SJCRH30 (cell line): ENCODE results near the gene UFC1. TPM values are rescaled to one million over a fixed set of nuclear protein-coding genes. Genes with fewer than 3 reads are reported as not detected.

Source experiments
- DNase-seq, 2 experiments: peaks; one replicate each; pipeline ENCODE4 v3.0.0-alpha.2; 2015 to 2020
- H3K27ac ChIP-seq: fragments of 250-450 bp; sonication (Bioruptor Pico); 2 replicates; pipeline ENCODE4 v1.5.1; 2020; ENCODE audit warnings: mild to moderate bottlenecking, moderate library complexity
- H3K27me3 ChIP-seq: fragments of 250-450 bp; sonication (Bioruptor Pico); 2 replicates; pipeline ENCODE4 v1.5.1; 2020; ENCODE audit warnings: mild to moderate bottlenecking, moderate library complexity
- H3K36me3 ChIP-seq: fragments of 250-450 bp; sonication (Bioruptor Pico); 2 replicates; pipeline ENCODE4 v1.5.1; 2020; ENCODE audit warnings: mild to moderate bottlenecking, moderate library complexity
- H3K4me1 ChIP-seq: fragments of 250-450 bp; sonication (Bioruptor Pico); 2 replicates; pipeline ENCODE4 v1.5.1; 2020; ENCODE audit warnings: mild to moderate bottlenecking, moderate library complexity
- H3K4me3 ChIP-seq: fragments of 250-450 bp; sonication (Bioruptor Pico); 2 replicates; pipeline ENCODE4 v1.5.1; 2020; ENCODE audit warnings: mild to moderate bottlenecking, moderate library complexity
- H3K9me3 ChIP-seq: fragments of 250-450 bp; sonication (Bioruptor Pico); replicated peaks from 2 replicates; pipeline ENCODE4 v1.5.1; 2020; ENCODE audit warnings: mild to moderate bottlenecking, moderate library complexity
- total RNA-seq: library from RNA; depleted of rRNA; stranded (reverse); fragments of >200 nt; shearing (Covaris generic); gene quantifications from 2 replicates; pipeline ENCODE4 v1.2.3, GENCODE V29; 2014

Gene UFC1
- total RNA-seq, 1 experiment from 2014 or later, result 51.6 TPM

- H3K27ac ChIP-seq, result peak within 1 kb of the TSS; percentile 87
- peak within 1 kb of the TSS; percentile 79 for H3K4me3 ChIP-seq
- no peaks in the 10 kb centered on the region; the same call in 1 of the 2 replicates for H3K4me1 ChIP-seq
- DNase-seq, result peak; percentile 89 to 93
- no peaks in the 10 kb centered on the region for H3K9me3 ChIP-seq
- H3K36me3 ChIP-seq, result no peaks in the 10 kb centered on the region
- no peaks in the 10 kb centered on the region for H3K27me3 ChIP-seq
These were observed 5.5 kb downstream of the UFC1 start, which contains the start of gene USP21 for GRCh38 chr1:161159087-161159912. TSS of gene USP21 (plus strand) at chr1:161159500. CDS start at chr1:161160641, 1,141 bp downstream.

- no peak for DNase-seq
- Histone ChIP-seq H3K4me3 (peak overlapping the region; percentile 79), H3K9me3 (no peaks in the 10 kb centered on the region), H3K27me3 (no peaks in the 10 kb centered on the region), H3K4me1 (no peaks in the 10 kb centered on the region; the same call in 1 of the 2 replicates), H3K27ac (peak overlapping the region; percentile 87), H3K36me3 (no peaks in the 10 kb centered on the region)
These were observed 6.1 kb downstream of the UFC1 start for GRCh38 chr1:161159913-161160243.

- Histone ChIP-seq H3K9me3 (no peaks in the 10 kb centered on the region), H3K4me1 (no peaks in the 10 kb centered on the region; the same call in 1 of the 2 replicates), H3K4me3 (no peak overlapping the region), H3K27me3 (no peaks in the 10 kb centered on the region), H3K36me3 (no peaks in the 10 kb centered on the region), H3K27ac (no peak overlapping the region)
- no peak for DNase-seq
These were observed 6.9 kb downstream of the UFC1 start for GRCh38 chr1:161160671-161161145.

GRCh38 chr1:161161652-161162051 is 7.9 kb downstream of the UFC1 start:
- H3K4me1 ChIP-seq, result no peaks in the 10 kb centered on the region; the same call in 1 of the 2 replicates
- no peak overlapping the region for H3K27ac ChIP-seq
- H3K4me3 ChIP-seq, result no peak overlapping the region
- H3K27me3 ChIP-seq, result no peaks in the 10 kb centered on the region
- no peaks in the 10 kb centered on the region for H3K9me3 ChIP-seq
- H3K36me3 ChIP-seq, result no peaks in the 10 kb centered on the region
- DNase-seq, result no peak

- no peak for DNase-seq
- Histone ChIP-seq H3K27ac (no peak overlapping the region), H3K4me1 (no peaks in the 10 kb centered on the region; the same call in 1 of the 2 replicates), H3K9me3 (no peaks in the 10 kb centered on the region), H3K4me3 (no peak overlapping the region), H3K27me3 (no peaks in the 10 kb centered on the region), H3K36me3 (no peaks in the 10 kb centered on the region)
These were observed 8.3 kb downstream of the UFC1 start for GRCh38 chr1:161162052-161162451.

- no peak overlapping the region for H3K4me3 ChIP-seq
- DNase-seq, result no peak
- H3K27me3 ChIP-seq, result no peaks in the 10 kb centered on the region
- no peak overlapping the region for H3K27ac ChIP-seq
- no peaks in the 10 kb centered on the region for H3K36me3 ChIP-seq
- no peaks in the 10 kb centered on the region; the same call in 1 of the 2 replicates for H3K4me1 ChIP-seq
- H3K9me3 ChIP-seq, result no peaks in the 10 kb centered on the region
These were observed 9.0 kb downstream of the UFC1 start for GRCh38 chr1:161162806-161163205.

GRCh38 chr1:161163793-161164192 is 10.0 kb downstream of the UFC1 start:
- no peak overlapping the region for H3K27ac ChIP-seq
- H3K4me1 ChIP-seq, result no peaks in the 10 kb centered on the region; the same call in 1 of the 2 replicates
- H3K9me3 ChIP-seq, result no peaks in the 10 kb centered on the region
- no peaks in the 10 kb centered on the region for H3K27me3 ChIP-seq
- no peak overlapping the region for H3K4me3 ChIP-seq
- H3K36me3 ChIP-seq, result no peaks in the 10 kb centered on the region
- DNase-seq, result no peak

- Histone ChIP-seq H3K36me3 (peaks cover 2% of the 10 kb centered on the region; the same call in 1 of the 2 replicates), H3K9me3 (no peaks in the 10 kb centered on the region), H3K27me3 (no peaks in the 10 kb centered on the region), H3K27ac (no peak overlapping the region), H3K4me1 (no peaks in the 10 kb centered on the region), H3K4me3 (peak overlapping the region; percentile 69)
- no peak for DNase-seq
These were observed 11.3 kb downstream of the UFC1 start for GRCh38 chr1:161164901-161165610.

- H3K36me3 ChIP-seq, result peaks cover 2% of the 10 kb centered on the region; the same call in 1 of the 2 replicates
- H3K27me3 ChIP-seq, result no peaks in the 10 kb centered on the region
- no peaks in the 10 kb centered on the region for H3K4me1 ChIP-seq
- peak within 1 kb of the TSS; percentile 6; the same call in 1 of the 2 replicates for H3K27ac ChIP-seq
- DNase-seq, result peak; percentile 94 to 97
- H3K4me3 ChIP-seq, result peak within 1 kb of the TSS; percentile 69
- no peaks in the 10 kb centered on the region for H3K9me3 ChIP-seq
These were observed 12.2 kb downstream of the UFC1 start, which contains the start of gene PPOX for GRCh38 chr1:161165742-161166668. TSS of gene PPOX (plus strand) at chr1:161166426. CDS start at chr1:161166848, 422 bp downstream.

- no peaks in the 10 kb centered on the region for H3K27me3 ChIP-seq
These were observed 13.1 kb downstream of the UFC1 start for GRCh38 chr1:161166669-161167548.

GRCh38 chr1:161168906-161169305 is 15.1 kb downstream of the UFC1 start:
- Histone ChIP-seq H3K4me1 (no peaks in the 10 kb centered on the region), H3K27ac (no peak overlapping the region), H3K27me3 (no peaks in the 10 kb centered on the region), H3K9me3 (no peaks in the 10 kb centered on the region), H3K36me3 (peaks cover 27% of the 10 kb centered on the region), H3K4me3 (no peak overlapping the region)
- DNase-seq, result no peak

More at GRCh38 chr1:161166669-161167548, 13.1 kb downstream of the UFC1 start:
- DNase-seq, result peak; percentile 19 to 37
- H3K27ac ChIP-seq, result peak overlapping the region; percentile 6; the same call in 1 of the 2 replicates
- no peaks in the 10 kb centered on the region for H3K4me1 ChIP-seq
- H3K9me3 ChIP-seq, result no peaks in the 10 kb centered on the region
- H3K36me3 ChIP-seq, result peaks cover 9% of the 10 kb centered on the region
- H3K4me3 ChIP-seq, result peak overlapping the region; percentile 69

GRCh38 chr1:161171191-161171590 is 17.4 kb downstream of the UFC1 start:
- no peaks in the 10 kb centered on the region for H3K4me1 ChIP-seq
- H3K9me3 ChIP-seq, result no peaks in the 10 kb centered on the region
- no peak for DNase-seq
- H3K36me3 ChIP-seq, result peaks cover 29% of the 10 kb centered on the region
- no peaks in the 10 kb centered on the region for H3K27me3 ChIP-seq
- H3K27ac ChIP-seq, result no peak overlapping the region
- no peak overlapping the region for H3K4me3 ChIP-seq

GRCh38 chr1:161171696-161172095 is 17.9 kb downstream of the UFC1 start:
- Histone ChIP-seq H3K9me3 (no peaks in the 10 kb centered on the region), H3K27me3 (no peaks in the 10 kb centered on the region), H3K36me3 (peaks cover 29% of the 10 kb centered on the region), H3K27ac (no peak overlapping the region), H3K4me3 (no peak overlapping the region), H3K4me1 (no peaks in the 10 kb centered on the region)
- DNase-seq, result no peak
